ENCODE data around the gene HYAL2.

Gene HYAL2

GRCh38 chr3:50276762-50277101 is 45.8 kb downstream of the HYAL2 start:
- no peak for TF ChIP-seq CTCF (IDR thresholded peaks at IDR 0.05; ENCODE audit: extremely low read depth, insufficient read depth, missing control alignments)
- DNase-seq (ENCODE audit: low spot score): no peak
- in situ Hi-C loops (cut with MboI; ENCODE audit: low pct_unique_long_range_greater_than_20kb, low sequenced_read_pairs, unreplicated experiment): loop anchor here (10.0 kb wide), 1 partner anchor 52 kb away; no protein-coding TSS in a partner anchor

GRCh38 chr3:50275996-50276761 is 46.4 kb downstream of the HYAL2 start:
- no peak for TF ChIP-seq CTCF (IDR thresholded peaks at IDR 0.05; ENCODE audit: extremely low read depth, insufficient read depth, missing control alignments)
- in situ Hi-C loops (cut with MboI; ENCODE audit: low pct_unique_long_range_greater_than_20kb, low sequenced_read_pairs, unreplicated experiment): loop anchor here (10.0 kb wide), 1 partner anchor 51 kb away; no protein-coding TSS in a partner anchor
- no peak for DNase-seq (ENCODE audit: low spot score)

GRCh38 chr3:50275141-50275995 is 47.2 kb downstream of the HYAL2 start:
- TF ChIP-seq CTCF (IDR thresholded peaks at IDR 0.05; ENCODE audit: extremely low read depth, insufficient read depth, missing control alignments): no peak
- peak; percentile 47 for DNase-seq (ENCODE audit: low spot score)
- in situ Hi-C loops (cut with MboI; ENCODE audit: low pct_unique_long_range_greater_than_20kb, low sequenced_read_pairs, unreplicated experiment): loop anchor here (10.0 kb wide), 1 partner anchor 51 kb away; no protein-coding TSS in a partner anchor

GRCh38 chr3:50274371-50275104 is 48.0 kb downstream of the HYAL2 start:
- peak; percentile 81 for DNase-seq (ENCODE audit: low spot score)
- TF ChIP-seq CTCF (IDR thresholded peaks at IDR 0.05; ENCODE audit: extremely low read depth, insufficient read depth, missing control alignments): peak; percentile 56
- in situ Hi-C loops (cut with MboI; ENCODE audit: low pct_unique_long_range_greater_than_20kb, low sequenced_read_pairs, unreplicated experiment): loop anchor here (10.0 kb wide), 1 partner anchor 50 kb away; no protein-coding TSS in a partner anchor

- in situ Hi-C loops (cut with MboI; ENCODE audit: low pct_unique_long_range_greater_than_20kb, low sequenced_read_pairs, unreplicated experiment): loop anchor here (10.0 kb wide), 1 partner anchor 49 kb away; no protein-coding TSS in a partner anchor
- no peak for TF ChIP-seq CTCF (IDR thresholded peaks at IDR 0.05; ENCODE audit: extremely low read depth, insufficient read depth, missing control alignments)
- DNase-seq (ENCODE audit: low spot score): peak; percentile 36
Observed at GRCh38 chr3:50273689-50274065, 48.9 kb downstream of the HYAL2 start.

Measured in GM13977 (cell line).